ENCODE measurements around the gene S1PR2. TPM values are rescaled to one million over a fixed set of nuclear protein-coding genes. Genes with fewer than 3 reads are reported as not detected.

S1PR2 gene
- total RNA-seq, 2 experiments from 2014 or later: 14.6 to 17.2 TPM

GRCh38 chr19:10231612-10232228 is 589 bp upstream of the S1PR2 start:
- no peaks in the 10 kb centered on the region for H3K9me3 ChIP-seq (ENCODE audit: control insufficient read depth in 1 of 2, insufficient read depth in 1 of 2, low read length in 2 of 2)
- H3K4me3 Mint-ChIP-seq: peak overlapping the region; percentile 90
- peaks cover 64% of the 10 kb centered on the region for H3K4me1 ChIP-seq (ENCODE audit: insufficient read depth, low read length)
- intact Hi-C loops (cut with DNase I, micrococcal nuclease): loop anchor here (5.0 kb wide), 1 partner anchor 34 kb away; no protein-coding TSS in a partner anchor
- ChIA-PET POLR2A (interaction anchor here (0.7 to 0.9 kb wide), 2 partner anchors 20 to 127 kb away, joined by 3 to 6 read pairs; partner anchors contain the start of gene MRPL4), CTCF (interaction anchor here (0.9 kb wide), 1 partner anchor 27 kb away, joined by 3 read pairs; no protein-coding TSS in a partner anchor)
- no peaks in the 10 kb centered on the region for H3K27me3 ChIP-seq (ENCODE audit: control insufficient read depth in 1 of 2, insufficient read depth in 2 of 2, low read length in 2 of 2)
- DNase-seq: no peak
- ATAC-seq (ENCODE audit: poor library complexity): no peak
- H3K4me1 Mint-ChIP-seq (ENCODE audit: low read depth): peaks cover 31% of the 10 kb centered on the region
- no peak for TF ChIP-seq CTCF (IDR thresholded peaks at IDR 0.05)
- H3K27ac Mint-ChIP-seq: peak overlapping the region; percentile 92
- H3K27me3 Mint-ChIP-seq: no peaks in the 10 kb centered on the region
- H3K36me3 ChIP-seq (ENCODE audit: insufficient read depth, low read length): no peaks in the 10 kb centered on the region
- H3K27ac ChIP-seq (ENCODE audit: low read depth in 1 of 2, low read length in 2 of 2): peak overlapping the region; percentile 86 to 90
- H3K9me3 Mint-ChIP-seq: no peaks in the 10 kb centered on the region
- H3K4me3 ChIP-seq (ENCODE audit: low read length): peak overlapping the region; percentile 96
- no peaks in the 10 kb centered on the region for H3K36me3 Mint-ChIP-seq (ENCODE audit: low read depth)

- Histone ChIP-seq H3K27ac (ENCODE audit: low read depth in 1 of 2, low read length in 2 of 2) (peak overlapping the region; percentile 86 to 90), H3K4me1 (ENCODE audit: insufficient read depth, low read length) (peaks cover 50% of the 10 kb centered on the region), H3K27me3 (ENCODE audit: control insufficient read depth in 1 of 2, insufficient read depth in 2 of 2, low read length in 2 of 2) (no peaks in the 10 kb centered on the region), H3K4me3 (ENCODE audit: low read length) (peak overlapping the region; percentile 96), H3K9me3 (ENCODE audit: control insufficient read depth in 1 of 2, insufficient read depth in 1 of 2, low read length in 2 of 2) (no peaks in the 10 kb centered on the region), H3K36me3 (ENCODE audit: insufficient read depth, low read length) (no peaks in the 10 kb centered on the region)
- Mint-ChIP-seq H3K4me1 (ENCODE audit: low read depth) (peaks cover 24% of the 10 kb centered on the region), H3K27ac (peak overlapping the region; percentile 92), H3K4me3 (peak overlapping the region; percentile 92), H3K27me3 (no peaks in the 10 kb centered on the region), H3K36me3 (ENCODE audit: low read depth) (no peaks in the 10 kb centered on the region), H3K9me3 (no peaks in the 10 kb centered on the region)
- POLR2A ChIA-PET: interaction anchor here (0.9 to 1.3 kb wide), 2 partner anchors 20 to 150 kb away, joined by 3 read pairs; partner anchors contain the start of gene TYK2
- TF ChIP-seq CTCF (IDR thresholded peaks at IDR 0.05): no peak
- DNase-seq (peak; percentile 11 to 94 (median 62)), ATAC-seq (ENCODE audit: poor library complexity) (peak; percentile 66)
- intact Hi-C loops (cut with DNase I, micrococcal nuclease): loop anchor here (5.0 kb wide), 1 partner anchor 33 kb away; no protein-coding TSS in a partner anchor
- CTCF ChIA-PET: interaction anchor here (1.0 to 3.0 kb wide), 2 partner anchors 10 to 19 kb away, joined by 3 to 38 read pairs; no protein-coding TSS in a partner anchor
Observed at GRCh38 chr19:10230173-10230860, 814 bp downstream of the S1PR2 start.

- no peaks in the 10 kb centered on the region for H3K9me3 ChIP-seq (ENCODE audit: control insufficient read depth in 1 of 2, insufficient read depth in 1 of 2, low read length in 2 of 2)
- peak overlapping the region; percentile 92 for H3K4me3 Mint-ChIP-seq
- peaks cover 23% of the 10 kb centered on the region for H3K4me1 Mint-ChIP-seq (ENCODE audit: low read depth)
- H3K27me3 Mint-ChIP-seq: no peaks in the 10 kb centered on the region
- POLR2A ChIA-PET: interaction anchor here (1.3 kb wide), 1 partner anchor 21 kb away, joined by 3 read pairs; no protein-coding TSS in a partner anchor
- H3K27ac Mint-ChIP-seq: peak overlapping the region; percentile 92
- H3K4me3 ChIP-seq (ENCODE audit: low read length): no peak overlapping the region
- no peaks in the 10 kb centered on the region for H3K9me3 Mint-ChIP-seq
- peak; percentile 75 for TF ChIP-seq CTCF (IDR thresholded peaks at IDR 0.05)
- DNase-seq: peak in 11 of 14 experiments; percentile 21 to 71 (median 25)
- H3K36me3 Mint-ChIP-seq (ENCODE audit: low read depth): peaks cover 4% of the 10 kb centered on the region
- H3K27me3 ChIP-seq (ENCODE audit: control insufficient read depth in 1 of 2, insufficient read depth in 2 of 2, low read length in 2 of 2): no peaks in the 10 kb centered on the region
- CTCF ChIA-PET: interaction anchor here (1.0 to 3.0 kb wide), 5 partner anchors 10 to 33 kb away, joined by 4 to 38 read pairs (median 6); partner anchors contain the start of gene MRPL4
- no peak for ATAC-seq (ENCODE audit: poor library complexity)
- peaks cover 11% of the 10 kb centered on the region for H3K36me3 ChIP-seq (ENCODE audit: insufficient read depth, low read length)
- H3K27ac ChIP-seq (ENCODE audit: low read depth in 1 of 2, low read length in 2 of 2): no peak overlapping the region
- peaks cover 40% of the 10 kb centered on the region for H3K4me1 ChIP-seq (ENCODE audit: insufficient read depth, low read length)
- intact Hi-C loops (cut with DNase I, micrococcal nuclease): loop anchor here (1.0 to 10.0 kb wide), 2 partner anchors 21 to 374 kb away; no protein-coding TSS in a partner anchor
Observed at GRCh38 chr19:10228920-10229319, 2.2 kb downstream of the S1PR2 start.

Data from CD4-positive, alpha-beta T cell (primary cell).